Epithelial cell of esophagus (primary cell): ENCODE data around the gene CCDC122.
A peak's percentile ranks its signal among the peaks of the same experiment; 100 is the strongest.

Source experiments
- DNase-seq: peaks from one replicate; pipeline ENCODE4 v3.0.0; 2010; ENCODE audit warnings: low read depth
- H3K4me3 ChIP-seq: 2 replicates; pipeline ENCODE4 v1.5.1; 2011; ENCODE audit warnings: mild to moderate bottlenecking, low read length, control low read depth
- CTCF ChIP-seq: IDR thresholded peaks from 2 replicates; pipeline ENCODE4 v1.5.1; 2011; ENCODE audit warnings: low read depth, mild to moderate bottlenecking, low read length, control low read depth, inconsistent platforms; ENCODE audit not compliant: insufficient read depth; ENCODE audit errors: missing control alignments

The CCDC122 gene

GRCh38 chr13:43808676-43809075 lies 70.9 kb downstream of the CCDC122 start:
- TF ChIP-seq CTCF: no peak
- DNase-seq: no peak

GRCh38 chr13:43805681-43806128 lies 73.8 kb downstream of the CCDC122 start:
- no peak for TF ChIP-seq CTCF
- DNase-seq: peak; percentile 35
- H3K4me3 ChIP-seq: no peak overlapping the region

More at GRCh38 chr13:43808676-43809075, 70.9 kb downstream of the CCDC122 start:
- no peak overlapping the region for H3K4me3 ChIP-seq

GRCh38 chr13:43805071-43805468 lies 74.5 kb downstream of the CCDC122 start:
- TF ChIP-seq CTCF: no peak
- DNase-seq: peak; percentile 99
- H3K4me3 ChIP-seq: peak overlapping the region; percentile 16

GRCh38 chr13:43804461-43805070 lies 75.0 kb downstream of the CCDC122 start:
- peak; percentile 72 for DNase-seq
- peak overlapping the region; percentile 16 for H3K4me3 ChIP-seq
- TF ChIP-seq CTCF: peak; percentile 41

- peak; percentile 77 for DNase-seq
- H3K4me3 ChIP-seq: no peak overlapping the region
- TF ChIP-seq CTCF: no peak
Observed at GRCh38 chr13:43802511-43802910, 77.0 kb downstream of the CCDC122 start.

GRCh38 chr13:43800828-43801227 lies 78.7 kb downstream of the CCDC122 start:
- DNase-seq: no peak
- no peak overlapping the region for H3K4me3 ChIP-seq
- TF ChIP-seq CTCF: no peak

- no peak overlapping the region for H3K4me3 ChIP-seq
- peak; percentile 81 for DNase-seq
- no peak for TF ChIP-seq CTCF
Observed at GRCh38 chr13:43799191-43799590, 80.3 kb downstream of the CCDC122 start.
